ENCODE results near the gene RAB31.

RAB31 gene

GRCh38 chr18:9775178-9775577 lies 67.1 kb downstream of the RAB31 start:
- Histone ChIP-seq H3K9me3 (ENCODE audit: control insufficient read depth, insufficient read depth, low read depth, low read length) (no peaks in the 10 kb centered on the region), H3K9ac (ENCODE audit: low read length) (no peak overlapping the region), H3K36me3 (ENCODE audit: control insufficient read depth, insufficient read depth, low read length) (no peaks in the 10 kb centered on the region), H3K4me1 (ENCODE audit: control insufficient read depth, insufficient read depth, low read length) (peaks cover 32% of the 10 kb centered on the region), H3K27ac (ENCODE audit: low read depth, low read length) (no peak overlapping the region), H3K4me3 (ENCODE audit: low read depth, low read length) (no peak overlapping the region), H3K27me3 (ENCODE audit: control insufficient read depth, insufficient read depth, low read length) (no peaks in the 10 kb centered on the region)

GRCh38 chr18:9779630-9780029 lies 71.5 kb downstream of the RAB31 start:
- Histone ChIP-seq H3K27me3 (ENCODE audit: control insufficient read depth, insufficient read depth, low read length) (no peaks in the 10 kb centered on the region), H3K27ac (ENCODE audit: low read depth, low read length) (no peak overlapping the region), H3K36me3 (ENCODE audit: control insufficient read depth, insufficient read depth, low read length) (no peaks in the 10 kb centered on the region), H3K4me3 (ENCODE audit: low read depth, low read length) (no peak overlapping the region), H3K9ac (ENCODE audit: low read length) (no peak overlapping the region), H3K4me1 (ENCODE audit: control insufficient read depth, insufficient read depth, low read length) (no peaks in the 10 kb centered on the region; the same call in 1 of the 2 replicates), H3K9me3 (ENCODE audit: control insufficient read depth, insufficient read depth, low read depth, low read length) (no peaks in the 10 kb centered on the region)

- no peak overlapping the region for H3K4me3 ChIP-seq (ENCODE audit: low read depth, low read length)
- H3K27ac ChIP-seq (ENCODE audit: low read depth, low read length), result no peak overlapping the region
- H3K4me1 ChIP-seq (ENCODE audit: control insufficient read depth, insufficient read depth, low read length), result no peaks in the 10 kb centered on the region; the same call in 1 of the 2 replicates
- no peak overlapping the region for H3K9ac ChIP-seq (ENCODE audit: low read length)
- no peaks in the 10 kb centered on the region for H3K27me3 ChIP-seq (ENCODE audit: control insufficient read depth, insufficient read depth, low read length)
- H3K9me3 ChIP-seq (ENCODE audit: control insufficient read depth, insufficient read depth, low read depth, low read length), result no peaks in the 10 kb centered on the region
- peaks cover 6% of the 10 kb centered on the region; the same call in 1 of the 2 replicates for H3K36me3 ChIP-seq (ENCODE audit: control insufficient read depth, insufficient read depth, low read length)
Measured at GRCh38 chr18:9782073-9782857, 74.2 kb downstream of the RAB31 start.

- Histone ChIP-seq H3K4me1 (ENCODE audit: control insufficient read depth, insufficient read depth, low read length) (no peaks in the 10 kb centered on the region; the same call in 1 of the 2 replicates), H3K27me3 (ENCODE audit: control insufficient read depth, insufficient read depth, low read length) (no peaks in the 10 kb centered on the region)
Measured at GRCh38 chr18:9786631-9787030, 78.5 kb downstream of the RAB31 start.

GRCh38 chr18:9787036-9787435 lies 78.9 kb downstream of the RAB31 start:
- Histone ChIP-seq H3K9me3 (ENCODE audit: control insufficient read depth, insufficient read depth, low read depth, low read length) (no peaks in the 10 kb centered on the region), H3K4me3 (ENCODE audit: low read depth, low read length) (no peak overlapping the region), H3K4me1 (ENCODE audit: control insufficient read depth, insufficient read depth, low read length) (no peaks in the 10 kb centered on the region; the same call in 1 of the 2 replicates), H3K9ac (ENCODE audit: low read length) (no peak overlapping the region), H3K27ac (ENCODE audit: low read depth, low read length) (no peak overlapping the region), H3K36me3 (ENCODE audit: control insufficient read depth, insufficient read depth, low read length) (peaks cover 6% of the 10 kb centered on the region; the same call in 1 of the 2 replicates), H3K27me3 (ENCODE audit: control insufficient read depth, insufficient read depth, low read length) (no peaks in the 10 kb centered on the region)

More at GRCh38 chr18:9786631-9787030, 78.5 kb downstream of the RAB31 start:
- Histone ChIP-seq H3K4me3 (ENCODE audit: low read depth, low read length) (no peak overlapping the region), H3K9me3 (ENCODE audit: control insufficient read depth, insufficient read depth, low read depth, low read length) (no peaks in the 10 kb centered on the region), H3K9ac (ENCODE audit: low read length) (no peak overlapping the region), H3K36me3 (ENCODE audit: control insufficient read depth, insufficient read depth, low read length) (peaks cover 6% of the 10 kb centered on the region; the same call in 1 of the 2 replicates), H3K27ac (ENCODE audit: low read depth, low read length) (no peak overlapping the region)

GRCh38 chr18:9787712-9788111 lies 79.6 kb downstream of the RAB31 start:
- Histone ChIP-seq H3K9ac (ENCODE audit: low read length) (no peak overlapping the region), H3K9me3 (ENCODE audit: control insufficient read depth, insufficient read depth, low read depth, low read length) (no peaks in the 10 kb centered on the region), H3K36me3 (ENCODE audit: control insufficient read depth, insufficient read depth, low read length) (peaks cover 6% of the 10 kb centered on the region; the same call in 1 of the 2 replicates), H3K4me3 (ENCODE audit: low read depth, low read length) (no peak overlapping the region), H3K27me3 (ENCODE audit: control insufficient read depth, insufficient read depth, low read length) (no peaks in the 10 kb centered on the region), H3K4me1 (ENCODE audit: control insufficient read depth, insufficient read depth, low read length) (no peaks in the 10 kb centered on the region), H3K27ac (ENCODE audit: low read depth, low read length) (no peak overlapping the region)

- H3K9ac ChIP-seq (ENCODE audit: low read length), result no peak overlapping the region
- no peak overlapping the region for H3K4me3 ChIP-seq (ENCODE audit: low read depth, low read length)
- no peaks in the 10 kb centered on the region for H3K9me3 ChIP-seq (ENCODE audit: control insufficient read depth, insufficient read depth, low read depth, low read length)
- H3K36me3 ChIP-seq (ENCODE audit: control insufficient read depth, insufficient read depth, low read length), result peaks cover 6% of the 10 kb centered on the region; the same call in 1 of the 2 replicates
- H3K27ac ChIP-seq (ENCODE audit: low read depth, low read length), result no peak overlapping the region
- H3K4me1 ChIP-seq (ENCODE audit: control insufficient read depth, insufficient read depth, low read length), result no peaks in the 10 kb centered on the region
- H3K27me3 ChIP-seq (ENCODE audit: control insufficient read depth, insufficient read depth, low read length), result no peaks in the 10 kb centered on the region
Measured at GRCh38 chr18:9788140-9788539, 80.0 kb downstream of the RAB31 start.

- Histone ChIP-seq H3K4me1 (ENCODE audit: control insufficient read depth, insufficient read depth, low read length) (no peaks in the 10 kb centered on the region), H3K27me3 (ENCODE audit: control insufficient read depth, insufficient read depth, low read length) (no peaks in the 10 kb centered on the region), H3K9ac (ENCODE audit: low read length) (no peak overlapping the region), H3K36me3 (ENCODE audit: control insufficient read depth, insufficient read depth, low read length) (peaks cover 6% of the 10 kb centered on the region; the same call in 1 of the 2 replicates), H3K9me3 (ENCODE audit: control insufficient read depth, insufficient read depth, low read depth, low read length) (no peaks in the 10 kb centered on the region), H3K4me3 (ENCODE audit: low read depth, low read length) (no peak overlapping the region), H3K27ac (ENCODE audit: low read depth, low read length) (no peak overlapping the region)
Measured at GRCh38 chr18:9788860-9789259, 80.8 kb downstream of the RAB31 start.

GRCh38 chr18:9790261-9790660 lies 82.2 kb downstream of the RAB31 start:
- H3K9ac ChIP-seq (ENCODE audit: low read length), result no peak overlapping the region
- H3K4me3 ChIP-seq (ENCODE audit: low read depth, low read length), result no peak overlapping the region
- no peaks in the 10 kb centered on the region for H3K27me3 ChIP-seq (ENCODE audit: control insufficient read depth, insufficient read depth, low read length)
- H3K36me3 ChIP-seq (ENCODE audit: control insufficient read depth, insufficient read depth, low read length), result peaks cover 1% of the 10 kb centered on the region; the same call in 1 of the 2 replicates
- no peak overlapping the region for H3K27ac ChIP-seq (ENCODE audit: low read depth, low read length)
- H3K9me3 ChIP-seq (ENCODE audit: control insufficient read depth, insufficient read depth, low read depth, low read length), result no peaks in the 10 kb centered on the region
- H3K4me1 ChIP-seq (ENCODE audit: control insufficient read depth, insufficient read depth, low read length), result no peaks in the 10 kb centered on the region

GRCh38 chr18:9791991-9792390 lies 83.9 kb downstream of the RAB31 start:
- Histone ChIP-seq H3K36me3 (ENCODE audit: control insufficient read depth, insufficient read depth, low read length) (no peaks in the 10 kb centered on the region), H3K9ac (ENCODE audit: low read length) (no peak overlapping the region), H3K4me1 (ENCODE audit: control insufficient read depth, insufficient read depth, low read length) (no peaks in the 10 kb centered on the region), H3K9me3 (ENCODE audit: control insufficient read depth, insufficient read depth, low read depth, low read length) (no peaks in the 10 kb centered on the region), H3K27me3 (ENCODE audit: control insufficient read depth, insufficient read depth, low read length) (no peaks in the 10 kb centered on the region), H3K27ac (ENCODE audit: low read depth, low read length) (no peak overlapping the region), H3K4me3 (ENCODE audit: low read depth, low read length) (no peak overlapping the region)

GRCh38 chr18:9792565-9793245 lies 84.6 kb downstream of the RAB31 start:
- no peaks in the 10 kb centered on the region for H3K4me1 ChIP-seq (ENCODE audit: control insufficient read depth, insufficient read depth, low read length)
- no peak overlapping the region for H3K4me3 ChIP-seq (ENCODE audit: low read depth, low read length)
- no peaks in the 10 kb centered on the region for H3K36me3 ChIP-seq (ENCODE audit: control insufficient read depth, insufficient read depth, low read length)
- no peak overlapping the region for H3K9ac ChIP-seq (ENCODE audit: low read length)
- no peak overlapping the region for H3K27ac ChIP-seq (ENCODE audit: low read depth, low read length)
- H3K27me3 ChIP-seq (ENCODE audit: control insufficient read depth, insufficient read depth, low read length), result no peaks in the 10 kb centered on the region
- no peaks in the 10 kb centered on the region for H3K9me3 ChIP-seq (ENCODE audit: control insufficient read depth, insufficient read depth, low read depth, low read length)
